GM19238 (cell line): ENCODE results near the gene POC1A.
"Not testable (repeated sequence)": the region's sequence is repeated elsewhere in the genome, so short reads cannot be mapped to it uniquely, and the experiment has no call there.

Source experiments
- DNase-seq: peaks from one replicate; pipeline ENCODE4 v3.0.0; 2011; ENCODE audit warnings: low spot score; ENCODE audit not compliant: insufficient read length

POC1A gene

DNA sequence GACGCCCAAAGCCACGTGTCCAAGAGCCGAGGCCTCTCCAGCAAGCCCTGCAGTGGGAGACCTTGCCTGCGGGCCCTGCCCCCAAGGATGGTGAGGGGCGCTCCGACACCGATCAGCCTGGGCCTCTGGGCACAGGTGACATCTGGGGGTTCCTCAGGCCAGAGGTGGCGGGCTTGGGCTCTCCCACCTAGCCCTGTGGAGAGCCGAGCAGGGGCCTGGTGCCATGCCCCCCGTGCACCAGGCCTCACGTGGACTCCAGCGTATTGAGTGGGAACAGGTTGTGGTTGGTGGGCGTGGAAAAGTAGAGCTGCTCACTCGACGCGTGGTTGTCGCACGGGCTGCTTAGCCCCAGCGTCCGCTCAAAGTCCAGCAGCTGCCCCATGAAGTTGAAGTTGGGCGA, 103.7 kb downstream of the POC1A start:
- DNase-seq = no peak

DNA sequence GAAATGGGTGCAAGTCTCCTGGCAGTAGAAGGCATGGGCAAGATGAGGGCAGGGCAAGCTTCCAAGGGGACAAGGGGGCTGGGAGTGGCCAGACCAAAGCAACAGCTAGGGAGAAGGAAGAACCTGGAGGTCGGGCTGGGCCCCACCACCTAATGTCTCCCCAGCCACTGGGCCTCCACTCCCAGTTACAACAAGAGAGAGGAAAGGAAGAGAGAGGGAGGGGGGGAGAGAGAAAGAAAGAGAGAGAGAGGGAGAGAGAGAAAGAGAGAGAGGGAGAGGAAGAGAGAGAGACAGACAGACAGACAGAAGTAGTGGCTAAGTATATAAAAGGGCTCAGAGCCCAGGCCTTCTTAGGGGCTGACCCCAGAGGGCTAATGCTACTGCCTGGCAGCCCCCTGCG, 104.7 kb downstream of the POC1A start:
- no peak for DNase-seq

DNA sequence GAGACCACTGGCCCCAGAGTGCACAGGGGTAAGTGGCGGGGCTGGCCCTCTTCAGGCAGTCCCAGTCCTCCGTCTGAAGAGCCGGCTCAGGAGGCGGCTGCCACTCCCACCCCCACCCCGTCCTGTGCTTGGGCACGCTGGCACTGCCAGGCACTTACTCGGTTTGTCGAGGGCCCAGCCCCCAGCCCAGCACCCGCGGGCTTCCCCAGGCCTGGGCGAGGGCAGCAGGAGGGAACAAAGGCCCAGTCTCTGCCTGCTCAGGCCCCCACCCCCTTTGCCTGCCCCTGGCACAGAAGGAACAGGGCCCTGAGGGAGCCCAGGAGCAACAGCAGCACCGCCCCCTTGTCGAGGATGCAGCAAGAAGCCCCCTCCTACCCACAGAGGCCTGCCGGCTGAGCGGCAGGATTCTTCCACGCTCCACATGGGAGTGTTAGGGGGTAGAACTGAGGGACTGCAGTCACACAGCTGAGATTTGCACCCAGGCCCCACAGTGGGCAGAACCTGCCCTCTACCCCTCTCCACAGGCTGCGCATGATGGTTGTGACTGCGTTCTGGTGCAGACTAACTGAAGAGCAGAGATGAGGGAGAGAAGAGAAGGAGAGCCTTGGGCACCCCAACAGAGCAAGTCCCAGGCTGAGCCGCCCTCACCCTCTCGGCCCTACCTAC, 106.8 kb downstream of the POC1A start:
- no peak for DNase-seq

DNA sequence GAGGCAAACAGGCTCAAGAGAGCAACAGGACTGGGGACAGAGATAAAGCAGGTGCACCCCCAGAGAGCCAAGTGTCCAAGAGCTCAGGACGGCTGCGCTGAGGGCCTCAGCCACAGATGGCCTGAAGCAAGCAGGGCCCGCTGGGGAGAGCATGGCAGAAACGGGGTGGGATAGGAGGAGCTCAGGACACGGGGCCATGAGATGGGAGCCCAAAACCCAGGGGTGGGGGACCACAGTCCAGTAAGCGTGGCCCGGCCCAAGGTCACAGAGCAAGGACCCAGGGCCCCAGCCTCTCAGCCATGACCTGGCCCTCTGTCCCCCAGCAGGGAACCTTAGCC, 107.4 kb downstream of the POC1A start:
- DNase-seq = no peak

DNA sequence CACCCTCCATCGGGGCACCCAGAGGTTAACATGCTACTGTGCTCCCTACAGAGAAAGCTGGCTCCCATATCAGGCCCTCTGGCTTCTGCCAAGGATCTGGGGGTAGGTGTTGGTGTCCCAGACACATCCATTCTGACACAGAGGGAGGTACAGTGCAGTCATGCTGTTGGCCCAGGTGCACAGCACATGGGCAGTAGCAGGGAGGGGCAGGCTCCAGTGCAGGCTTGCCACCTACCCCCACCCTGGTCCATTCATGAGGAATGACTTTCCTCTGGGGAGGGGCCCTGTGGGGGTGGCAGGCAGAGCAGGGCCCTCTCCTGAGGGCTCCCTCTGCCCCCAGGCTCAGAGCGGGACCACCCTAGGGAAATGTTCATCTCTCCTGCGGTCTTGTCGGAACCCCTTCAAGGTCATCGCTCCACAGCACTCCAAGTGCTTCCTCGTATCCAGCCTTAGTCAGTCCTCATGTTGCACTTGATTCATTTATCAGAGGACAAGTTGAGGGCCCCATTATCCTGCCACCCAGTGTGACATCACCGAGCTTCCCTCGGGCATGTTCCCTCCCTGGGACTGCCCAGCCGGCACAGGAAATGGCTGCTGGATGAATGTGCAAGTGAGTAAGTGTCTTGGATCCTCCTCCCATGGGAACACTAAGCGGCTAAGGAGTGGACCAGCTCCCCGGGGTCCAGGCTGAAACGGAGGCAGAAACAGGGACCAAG, 107.9 kb downstream of the POC1A start:
- no peak for DNase-seq

DNA sequence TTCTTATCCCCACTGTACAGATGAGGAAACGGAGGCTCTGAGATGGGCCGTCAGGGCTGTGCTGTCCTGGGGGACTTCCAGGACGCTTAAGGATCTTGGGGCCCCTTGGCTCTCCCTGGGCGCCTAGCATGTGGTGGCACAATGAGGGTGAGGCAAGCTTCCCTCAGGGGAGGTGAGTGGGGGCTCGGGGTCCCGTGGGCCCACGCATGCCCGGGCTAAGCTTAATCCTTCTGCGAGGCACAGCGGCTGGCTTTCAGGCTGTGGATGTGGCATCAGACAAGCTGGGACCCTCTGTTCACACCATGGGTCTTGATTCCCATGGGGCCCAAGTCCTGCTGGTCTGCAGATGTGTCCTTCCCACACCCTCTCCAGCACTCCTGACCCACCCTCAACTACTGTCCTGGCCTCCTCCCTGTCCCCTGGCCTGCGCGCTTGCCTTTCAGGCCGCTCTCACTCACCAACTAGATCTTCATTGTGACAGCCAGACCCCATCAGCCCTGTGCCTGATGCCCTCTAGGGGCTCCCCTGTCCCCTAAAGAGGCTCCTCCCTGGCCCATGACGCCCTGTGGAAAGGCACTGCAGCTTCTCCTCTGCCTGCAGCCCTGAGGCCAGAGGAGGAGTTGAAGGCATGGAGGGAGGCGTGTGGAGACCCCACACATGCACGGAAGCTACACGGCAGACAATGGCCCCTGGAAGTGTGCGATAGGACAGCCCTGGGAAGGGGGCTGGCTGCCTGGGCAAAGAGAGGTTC, 109.2 kb downstream of the POC1A start:
- no peak for DNase-seq

DNA sequence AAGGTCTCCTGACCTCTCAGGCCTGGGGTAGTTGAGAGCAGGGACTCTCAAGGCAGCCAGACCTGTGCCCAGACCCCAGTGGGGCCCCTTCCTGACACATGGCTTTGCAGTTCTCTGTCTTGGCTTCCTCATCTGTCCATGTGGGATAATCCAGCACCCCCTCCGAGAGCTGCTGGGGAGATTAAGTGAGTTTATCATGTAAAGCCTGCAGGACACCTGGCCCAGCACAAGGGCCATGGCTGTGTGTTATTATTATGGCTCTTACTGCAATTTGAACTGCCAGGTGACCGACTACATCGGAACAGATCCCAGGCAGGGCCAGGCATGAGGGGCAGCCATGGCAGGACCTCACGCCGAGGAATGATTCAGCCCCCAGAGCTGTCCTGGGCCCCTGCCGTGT, 110.5 kb downstream of the POC1A start:
- DNase-seq = no peak

DNA sequence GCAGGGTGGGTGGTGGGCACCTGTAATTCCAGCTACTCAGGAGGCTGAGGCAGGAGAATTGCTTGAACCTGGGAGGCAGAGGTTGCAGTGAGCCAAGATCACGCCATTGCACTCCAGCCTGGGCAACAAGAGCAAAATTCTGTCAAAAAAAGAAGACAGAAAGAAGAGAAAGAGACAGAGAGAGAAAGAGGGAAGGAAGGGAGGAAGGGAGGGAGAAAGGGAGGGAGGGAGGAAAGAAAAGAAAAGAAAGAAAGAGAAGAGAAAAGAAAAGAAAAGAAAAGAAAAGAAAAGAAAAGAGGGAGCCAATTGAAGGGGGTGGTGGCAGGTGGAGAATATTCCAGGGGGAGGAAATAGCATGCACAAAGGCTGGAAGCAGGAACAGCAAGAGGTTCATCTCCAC, 111.2 kb downstream of the POC1A start:
- not testable (repeated sequence) for DNase-seq

DNA sequence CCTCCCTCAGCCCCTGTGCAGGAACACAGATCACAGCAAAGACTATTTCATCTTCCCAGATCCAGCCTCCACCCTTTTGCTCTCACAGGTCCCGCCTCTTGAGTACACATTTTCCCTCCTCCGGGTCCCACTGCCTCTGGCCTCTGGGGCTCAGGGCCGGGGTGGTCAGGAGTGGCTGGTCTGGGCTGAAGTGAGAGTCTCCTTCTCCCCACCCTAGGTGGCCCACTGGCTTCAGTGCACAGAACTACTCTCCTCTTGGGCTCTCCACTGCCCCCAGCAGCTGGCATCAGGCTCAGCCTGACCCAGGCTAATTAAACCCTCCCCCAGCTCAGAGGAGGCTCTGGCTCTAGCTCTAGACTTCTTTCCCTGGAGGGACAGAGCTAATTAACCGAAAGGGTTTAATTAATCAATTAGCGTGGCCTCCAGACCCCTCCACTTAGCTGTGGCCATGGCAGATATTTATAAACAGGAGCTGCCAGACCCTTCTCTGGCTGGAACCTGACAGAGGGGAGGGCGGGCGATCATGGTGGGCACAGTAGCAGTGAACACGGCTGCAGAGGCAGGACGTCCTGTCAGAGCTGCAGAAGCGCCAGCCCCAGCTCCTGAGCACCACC, 113.0 kb downstream of the POC1A start:
- no peak for DNase-seq

DNA sequence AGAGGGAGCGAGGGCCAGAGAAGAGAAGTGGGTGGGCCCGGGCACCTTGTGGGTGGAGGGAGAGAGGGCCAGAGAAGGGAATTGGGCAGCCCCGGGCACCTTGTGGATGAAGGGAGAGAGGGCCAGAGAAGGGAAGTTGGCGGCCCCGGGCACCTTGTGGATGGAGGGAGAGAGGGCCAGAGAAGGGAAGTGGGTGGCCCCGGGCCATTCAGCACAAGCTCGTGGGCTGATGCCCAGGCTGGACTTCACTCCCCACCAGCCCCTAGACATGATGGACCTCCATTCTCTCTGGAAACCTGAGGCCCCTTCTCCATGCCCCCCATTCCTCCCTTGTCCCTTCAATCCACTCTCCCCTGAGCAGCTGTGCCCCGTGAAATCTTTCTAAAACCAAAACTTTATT, 113.6 kb downstream of the POC1A start:
- no peak for DNase-seq

DNA sequence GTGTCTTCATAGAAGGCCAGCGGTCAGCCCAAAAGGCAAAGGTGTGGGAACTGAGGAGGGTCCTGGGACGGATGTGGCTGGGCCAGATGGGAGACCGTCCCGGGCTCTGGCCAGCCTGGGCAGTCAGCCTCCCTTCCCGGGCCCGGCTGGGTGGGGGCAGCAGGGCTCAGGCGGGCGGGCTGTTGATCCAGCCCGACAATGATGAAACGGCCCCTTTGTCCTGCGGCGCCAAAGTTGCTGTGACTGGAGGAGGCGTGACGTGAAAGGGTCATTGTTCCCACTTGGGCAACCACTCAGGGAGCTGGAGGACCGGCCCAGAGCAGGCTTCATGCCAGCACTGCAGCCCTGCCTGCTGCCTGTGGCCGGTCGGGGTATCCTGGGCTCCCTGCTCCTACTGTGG, 114.4 kb downstream of the POC1A start:
- DNase-seq = no peak

DNA sequence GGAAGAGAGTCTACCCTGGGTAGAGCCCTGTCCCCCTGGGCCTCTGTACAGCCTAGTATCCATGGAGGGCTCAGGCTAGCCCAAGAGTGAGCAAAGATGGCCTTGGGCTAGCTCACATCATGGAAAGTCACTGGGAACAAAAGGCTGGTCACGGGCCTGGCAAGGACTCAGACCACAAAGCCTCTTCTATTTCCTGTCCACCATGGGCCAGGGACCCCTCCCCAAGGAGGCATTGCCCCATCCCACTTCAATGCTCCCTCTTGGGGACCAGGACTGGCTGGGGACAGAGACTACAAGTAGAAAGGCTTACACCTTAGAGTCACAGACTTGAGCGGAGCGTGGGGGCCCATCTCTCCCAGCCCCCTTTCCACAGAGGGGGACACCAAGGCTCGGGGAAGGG, 114.8 kb downstream of the POC1A start:
- DNase-seq = no peak

DNA sequence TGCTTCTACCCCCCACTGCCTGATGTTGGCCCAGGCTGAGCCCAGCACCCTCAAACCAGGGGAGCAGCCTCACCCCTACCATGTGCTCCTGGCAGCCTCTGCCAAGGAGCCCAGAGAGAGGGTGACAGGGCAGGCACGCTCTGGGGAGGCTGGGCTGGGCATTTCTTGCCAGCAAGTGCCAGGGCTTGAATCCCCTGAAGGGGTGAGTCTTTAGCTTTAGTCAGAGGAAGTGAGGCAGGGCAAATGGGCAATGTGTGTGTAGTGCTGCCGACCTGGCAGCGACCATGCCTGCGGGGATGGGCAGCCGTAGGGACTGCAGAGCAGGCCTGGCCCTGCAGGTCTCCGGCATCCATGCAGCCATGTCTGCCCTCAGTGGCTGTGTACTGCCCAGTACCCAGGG, 116.0 kb downstream of the POC1A start:
- DNase-seq = no peak

DNA sequence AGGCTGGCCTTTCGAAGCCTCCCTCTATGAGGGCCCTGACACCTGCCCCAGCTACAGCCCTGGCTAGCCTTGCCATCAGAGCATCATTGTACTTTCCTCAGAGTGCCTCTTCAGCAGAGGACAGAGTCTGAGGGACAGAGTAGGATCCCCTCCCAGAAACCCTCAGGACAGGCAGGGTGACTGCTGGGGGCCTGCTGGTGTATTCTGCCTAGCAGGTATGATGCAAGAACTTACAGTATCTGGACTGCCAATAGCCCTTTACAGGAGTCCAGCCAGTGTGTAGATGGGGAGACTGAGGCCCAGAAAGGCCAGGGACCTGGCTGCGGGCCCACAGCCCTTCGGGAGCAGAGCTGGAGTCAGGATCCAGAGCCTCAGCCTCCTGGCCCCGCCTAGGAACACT, 116.9 kb downstream of the POC1A start:
- DNase-seq = no peak

DNA sequence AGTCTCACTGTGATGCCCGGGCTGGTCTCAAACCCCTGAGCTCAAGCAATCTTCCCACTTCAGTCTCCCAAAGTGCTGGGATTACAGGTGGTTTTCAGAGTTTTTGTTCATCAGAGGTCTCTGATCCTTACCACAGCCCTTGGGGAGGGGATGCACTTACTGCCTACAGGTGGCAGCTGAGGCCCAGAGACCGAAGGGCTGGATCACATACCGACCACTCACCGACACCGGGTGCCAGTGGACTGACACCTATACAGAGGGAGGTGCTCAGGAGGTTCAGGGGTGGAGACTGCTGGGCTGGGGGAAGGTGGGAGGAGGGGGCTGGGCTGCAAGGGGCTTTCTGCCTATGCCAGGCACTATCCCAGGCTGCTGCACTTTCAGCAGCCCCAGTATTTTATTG, 117.4 kb downstream of the POC1A start:
- DNase-seq = no peak

DNA sequence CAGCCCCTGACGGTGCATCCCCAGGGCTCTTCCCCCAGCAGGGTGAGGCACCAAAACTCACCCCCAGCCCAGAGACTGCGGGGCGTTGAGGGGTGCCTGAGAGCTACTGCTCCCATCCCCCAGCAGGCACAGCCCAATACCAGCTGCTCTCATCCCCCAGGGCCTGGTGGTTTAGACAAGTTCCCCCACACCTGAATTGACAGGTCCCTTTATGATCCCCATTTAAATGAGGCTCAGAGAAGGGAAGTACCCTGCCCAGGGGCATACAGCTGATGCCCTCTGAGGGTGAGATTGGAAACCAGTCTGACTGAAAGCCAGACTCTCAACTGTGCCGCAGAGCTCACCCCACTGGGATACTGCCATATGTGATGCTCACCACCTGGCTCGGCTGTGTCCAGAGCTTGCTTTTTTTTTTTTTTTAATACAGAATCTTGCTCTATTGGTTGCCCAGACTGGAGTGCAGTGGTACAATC, 118.0 kb downstream of the POC1A start:
- peak; percentile 35 for DNase-seq

DNA sequence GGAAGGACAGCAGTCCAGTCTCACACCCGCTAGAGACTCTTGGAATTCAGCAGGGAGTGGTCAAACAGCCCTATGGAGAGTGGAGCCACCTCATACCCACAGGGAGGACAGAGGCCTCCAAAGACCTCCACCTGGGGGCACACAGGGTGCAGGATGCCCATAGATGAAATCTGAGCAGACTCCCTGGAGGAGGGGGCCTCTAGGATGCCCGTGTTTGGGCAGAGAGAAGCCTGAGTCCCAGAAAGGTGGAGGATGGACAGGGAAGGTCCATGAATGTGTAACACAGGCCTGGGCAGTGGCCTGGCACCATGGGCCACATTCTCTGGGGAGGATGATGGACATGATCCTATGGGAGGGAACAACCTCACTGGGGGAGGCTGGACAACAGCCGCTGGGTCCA, 119.6 kb downstream of the POC1A start:
- DNase-seq = no peak

DNA sequence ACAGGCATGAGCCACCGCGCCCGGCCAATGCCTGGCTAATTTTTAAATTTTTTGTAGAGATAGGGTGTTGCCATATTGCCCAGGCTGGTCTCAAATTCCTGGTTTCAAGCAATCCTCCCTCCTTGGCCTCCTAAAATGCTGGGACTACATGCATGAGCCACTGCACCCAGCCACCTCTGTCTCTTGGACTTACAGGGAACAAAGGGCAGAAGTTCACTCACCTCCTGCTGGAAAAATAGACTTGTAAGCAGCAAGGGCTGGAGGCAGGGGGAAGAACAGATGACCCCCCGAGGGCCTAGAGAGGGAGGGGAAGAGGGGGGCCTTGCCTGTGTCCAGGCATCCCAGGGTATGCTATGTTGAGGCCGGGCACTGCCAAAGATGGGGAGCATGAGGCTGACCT, 120.0 kb downstream of the POC1A start:
- DNase-seq = no peak

DNA sequence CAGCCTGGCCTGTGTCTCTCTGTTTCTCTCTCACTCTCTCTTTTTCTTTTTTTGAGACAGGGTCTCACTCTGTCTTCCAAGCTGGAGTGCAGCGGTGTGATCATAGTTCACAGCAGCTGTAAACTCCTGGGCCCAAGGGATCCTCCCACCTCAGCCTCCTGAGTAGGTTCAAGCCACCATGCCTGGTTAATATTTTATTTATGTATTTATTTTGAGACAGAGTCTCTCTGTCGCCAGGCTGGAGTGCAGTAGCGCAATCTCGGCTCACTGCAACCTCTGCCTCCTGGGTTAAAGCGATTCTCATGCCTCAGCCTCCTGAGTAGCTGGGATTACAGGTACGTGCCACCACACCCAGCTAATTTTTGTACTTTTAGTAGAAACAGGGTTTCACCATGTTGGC, 120.5 kb downstream of the POC1A start:
- DNase-seq = not testable (repeated sequence)

DNA sequence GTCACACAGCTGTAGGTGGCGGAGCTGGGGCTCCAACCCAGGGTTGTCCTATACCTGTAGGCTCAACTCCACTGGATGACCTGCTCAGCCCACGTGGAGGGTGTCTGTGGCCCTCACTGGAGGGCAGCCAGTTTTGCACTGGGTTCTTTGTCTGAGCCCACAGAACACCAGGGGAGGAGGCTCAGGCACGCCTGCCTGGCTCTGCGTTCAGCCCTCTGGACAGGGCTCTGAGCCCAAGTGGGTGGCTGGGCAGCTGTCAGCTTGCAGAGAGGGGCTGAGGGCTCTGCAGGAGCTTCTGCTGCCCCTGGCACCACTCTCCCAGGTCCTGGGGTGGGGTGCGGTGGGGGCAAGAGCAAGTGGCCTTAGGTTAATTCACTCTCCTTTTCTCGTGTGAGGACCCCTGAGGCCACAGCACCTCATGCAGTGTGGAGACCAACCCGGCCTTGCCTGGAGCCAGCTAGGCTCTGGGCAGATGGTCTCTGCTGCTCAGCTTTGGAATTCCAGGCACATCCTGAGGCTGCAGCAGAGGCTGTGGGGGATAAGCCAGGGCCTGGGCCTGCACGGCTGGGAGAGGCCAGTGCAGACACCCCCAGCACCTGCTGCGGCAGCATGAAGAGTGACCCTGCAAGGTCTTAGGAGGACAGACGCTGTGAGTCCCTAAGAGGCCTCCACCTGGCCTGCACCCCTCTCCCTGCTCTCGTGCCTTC, 121.4 kb downstream of the POC1A start:
- DNase-seq = no peak

DNA sequence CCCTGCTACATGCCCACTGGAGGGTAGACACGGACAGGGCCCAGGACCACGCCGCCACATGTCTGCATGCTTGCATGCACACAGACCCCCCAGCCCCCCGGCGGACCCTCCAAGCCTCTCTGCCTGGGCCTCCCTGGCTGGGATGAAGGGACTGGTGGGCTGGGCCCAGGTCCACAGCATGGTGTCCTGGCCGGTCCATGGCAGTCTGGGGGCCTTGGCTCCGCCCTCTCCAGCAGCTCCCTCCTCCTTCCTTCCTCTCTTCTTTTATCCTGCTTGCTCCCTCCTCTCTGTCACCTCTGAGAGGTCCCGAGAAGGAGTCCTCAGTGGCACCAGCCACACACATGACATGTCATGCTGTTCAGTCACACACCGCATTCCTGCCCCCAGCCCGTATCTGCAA, 122.3 kb downstream of the POC1A start:
- DNase-seq = no peak
